GM12864 (cell line): Measurements from ENCODE around the gene CBFB.

Experiments used
- DNase-seq: peaks from one replicate; pipeline ENCODE4 v3.0.0-alpha.2; 2011; ENCODE audit warnings: low read depth
- H3K4me3 ChIP-seq: 2 replicates; pipeline ENCODE4 v1.5.1; 2011; ENCODE audit warnings: mild to moderate bottlenecking, low read depth, low read length, control low read depth
- CTCF ChIP-seq: IDR thresholded peaks from 2 replicates; pipeline ENCODE4 v1.5.1; 2011; ENCODE audit warnings: low read depth, mild to moderate bottlenecking, moderate library complexity, low read length, control low read depth, inconsistent platforms; ENCODE audit errors: missing control alignments

CBFB gene

DNA sequence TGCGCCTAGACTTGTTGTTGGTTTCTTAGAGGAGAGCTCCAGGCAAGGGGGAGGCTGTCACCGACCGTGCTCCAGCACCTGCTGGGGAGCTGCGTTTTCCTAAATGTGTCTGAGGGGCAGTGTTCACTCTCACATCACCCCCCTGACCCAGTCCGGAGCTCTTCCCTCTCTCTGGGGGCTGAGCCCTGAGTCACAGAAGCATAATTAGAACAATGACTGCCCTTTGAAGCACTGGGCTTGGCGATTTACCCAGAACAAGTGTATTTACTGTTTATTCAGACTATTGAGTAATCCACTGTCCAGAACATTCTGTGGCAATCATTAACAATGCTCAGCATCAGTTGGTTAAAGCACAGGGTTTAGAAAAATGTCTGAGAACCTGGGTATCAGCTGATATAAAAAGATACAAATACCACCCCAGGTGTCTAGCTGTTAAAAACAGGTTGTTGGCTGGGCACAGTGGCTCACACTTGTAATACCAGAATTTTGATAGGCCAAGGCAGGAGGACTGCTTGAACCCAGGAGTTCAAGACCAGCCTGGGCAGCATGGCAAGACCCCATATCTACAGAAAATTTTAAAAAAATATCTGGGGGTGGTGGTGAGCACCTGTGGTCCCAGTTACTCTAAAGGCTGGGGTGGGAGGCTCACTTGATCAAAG lies 32.5 kb upstream of the CBFB start:
- H3K4me3 ChIP-seq = no peak overlapping the region
- TF ChIP-seq CTCF = no peak
- no peak for DNase-seq

DNA sequence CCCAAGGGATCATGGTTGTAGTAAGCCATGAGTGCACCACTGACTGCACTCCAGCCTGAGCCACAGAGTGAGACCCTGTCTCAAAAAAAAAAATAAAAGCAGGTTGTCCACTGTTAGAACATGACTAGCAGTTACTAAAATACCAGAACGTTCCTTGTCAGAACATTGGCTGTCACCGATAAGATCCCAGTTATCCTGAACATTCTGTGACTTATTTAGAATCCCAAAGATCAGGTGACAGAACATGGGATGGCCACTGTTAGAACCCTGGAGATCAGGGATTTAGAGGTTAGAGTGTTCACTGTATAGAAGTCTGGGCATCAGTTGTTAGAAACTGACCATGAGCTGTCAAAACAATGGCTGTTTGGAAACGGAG lies 32.0 kb upstream of the CBFB start:
- no peak for TF ChIP-seq CTCF
- no peak for DNase-seq
- no peak overlapping the region for H3K4me3 ChIP-seq

DNA sequence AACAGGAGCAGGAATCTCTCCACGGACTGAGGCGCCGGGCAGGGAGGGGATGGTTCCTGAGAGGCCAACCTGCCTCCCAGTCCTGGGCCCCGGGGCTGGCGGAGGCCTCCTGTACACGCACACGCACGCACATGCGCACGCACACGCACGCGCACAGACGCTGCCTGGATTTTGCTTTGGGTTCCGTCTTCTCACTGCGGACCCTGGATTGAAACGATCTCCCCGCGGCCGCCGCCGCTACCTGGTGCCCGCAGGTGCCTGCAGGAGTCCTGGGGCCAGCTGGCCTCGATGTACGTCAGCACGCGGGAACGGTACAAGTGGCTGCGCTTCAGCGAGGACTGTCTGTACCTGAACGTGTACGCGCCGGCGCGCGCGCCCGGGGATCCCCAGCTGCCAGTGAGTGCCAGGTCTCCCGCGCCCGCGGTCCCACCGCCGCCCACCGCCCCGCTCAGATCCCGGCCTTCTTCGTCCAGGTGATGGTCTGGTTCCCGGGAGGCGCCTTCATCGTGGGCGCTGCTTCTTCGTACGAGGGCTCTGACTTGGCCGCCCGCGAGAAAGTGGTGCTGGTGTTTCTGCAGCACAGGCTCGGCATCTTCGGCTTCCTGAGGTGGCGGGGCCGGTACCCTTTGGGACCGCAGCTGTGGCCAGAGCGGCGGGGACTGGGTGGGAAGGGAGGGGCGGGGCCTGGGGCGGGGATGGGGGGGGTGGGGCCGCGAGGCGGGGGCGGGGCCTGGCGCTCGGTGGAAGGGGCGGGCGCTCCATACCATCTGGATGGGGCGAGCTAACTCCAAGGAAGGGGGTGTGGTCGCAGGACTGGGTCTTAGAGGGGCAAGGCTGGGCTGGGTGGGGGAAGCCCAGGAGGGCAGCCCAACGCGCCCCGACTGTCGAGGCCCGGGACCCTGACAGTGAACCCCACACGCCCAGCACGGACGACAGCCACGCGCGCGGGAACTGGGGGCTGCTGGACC lies 28.3 kb upstream of the CBFB start:
- peak overlapping the region; percentile 61 for H3K4me3 ChIP-seq
- no peak for DNase-seq

DNA sequence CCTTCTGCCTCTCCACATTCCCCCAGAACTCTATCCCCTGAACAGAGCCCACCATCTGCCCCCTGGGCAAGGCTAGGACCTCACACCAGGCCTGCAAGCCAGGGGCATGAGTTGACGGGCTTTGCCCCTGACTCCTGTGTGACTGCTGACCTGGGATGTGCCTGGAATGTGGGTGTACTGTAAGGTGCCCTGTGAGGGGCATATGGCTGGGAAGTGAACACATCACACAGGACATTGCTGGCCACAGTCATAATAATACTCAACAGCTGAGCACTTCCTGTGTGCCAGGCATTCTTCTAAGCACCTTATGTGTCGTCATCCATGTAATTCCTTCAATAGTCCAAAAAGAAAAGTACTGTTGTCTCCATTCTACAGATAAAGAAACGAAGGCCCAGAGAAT lies 27.2 kb upstream of the CBFB start:
- no peak overlapping the region for H3K4me3 ChIP-seq
- TF ChIP-seq CTCF = no peak
- no peak for DNase-seq

More for the DNA sequence above, 28.3 kb upstream of the CBFB start:
- no peak for TF ChIP-seq CTCF

- no peak for TF ChIP-seq CTCF
- DNase-seq = no peak
- H3K4me3 ChIP-seq = no peak overlapping the region
Observed at GRCh38 chr16:67006930-67007658, 21.9 kb upstream of the CBFB start.

- no peak for TF ChIP-seq CTCF
- H3K4me3 ChIP-seq = no peak overlapping the region
- no peak for DNase-seq
Observed at GRCh38 chr16:67009158-67009557, 19.8 kb upstream of the CBFB start.
